Gastroesophageal sphincter (tissue), 4 donors: ENCODE results near the gene PGAP3. TPM values are rescaled to one million over a fixed set of nuclear protein-coding genes. Genes with fewer than 3 reads are reported as not detected.

Experiments used
- ATAC-seq: fragments of 150-250 bp; one replicate; pipeline ENCODE4 v1.9.1; 2016; ENCODE audit warnings: mild to moderate bottlenecking, moderate library complexity
- H3K27ac ChIP-seq, 4 donors: fragments of 200-600 bp; sonication (generic) in 3 of 4; 1 replicate in 3 of 4; 2 replicates in 1 of 4; pipeline ENCODE4 v1.5.1; 2016 to 2019
- H3K27me3 ChIP-seq: fragments of 200-600 bp; sonication (generic); one replicate; pipeline ENCODE4 v1.5.1; 2019
- H3K36me3 ChIP-seq, 2 donors: fragments of 200-600 bp; sonication (generic); one replicate each; pipeline ENCODE4 v1.5.1; 2019; ENCODE audit warnings: control low read depth in 1 of 2
- H3K4me1 ChIP-seq, 3 donors: fragments of 200-600 bp; sonication (generic); 1 replicate in 2 of 3; 2 replicates in 1 of 3; pipeline ENCODE4 v1.5.1; 2016 to 2019; ENCODE audit warnings: control low read depth in 2 of 3
- H3K4me3 ChIP-seq, 2 donors: fragments of 200-600 bp; sonication (generic); one replicate each; pipeline ENCODE4 v1.5.1; 2019; ENCODE audit warnings: mild to moderate bottlenecking in 1 of 2, moderate library complexity in 1 of 2
- H3K9me3 ChIP-seq, 3 donors: fragments of 200-600 bp; sonication (generic); one replicate each; pipeline ENCODE4 v1.5.1; 2017 to 2019; ENCODE audit warnings: control low read depth in 2 of 3
- EP300 ChIP-seq: sonication (generic); formaldehyde crosslinking; IDR thresholded peaks from one replicate; pipeline ENCODE4 v1.6.1; 2017; ENCODE audit warnings: antibody characterized with exemption, mild to moderate bottlenecking
- POLR2A ChIP-seq, 2 donors: fragments of 450-650 bp; IDR thresholded peaks; one replicate each; pipeline ENCODE4 v1.6.1; 2017; ENCODE audit warnings: antibody characterized with exemption in 2 of 2, mild to moderate bottlenecking in 2 of 2, moderate library complexity in 1 of 2
- POLR2AphosphoS5 ChIP-seq: sonication (generic); formaldehyde crosslinking; IDR thresholded peaks from one replicate; pipeline ENCODE4 v1.6.1; 2017; ENCODE audit warnings: antibody characterized with exemption
- WGBS, 2 donors: methylation state at CpG; one replicate each; pipeline ENCODE4 v1.1.5; 2018; ENCODE audit warnings: low coverage in 1 of 2; 5-methylcytosine and 5-hydroxymethylcytosine counted together
- total RNA-seq, 4 donors: library from RNA; depleted of rRNA; stranded (reverse); fragments of >200 nt; gene quantifications; one replicate each; pipeline ENCODE4 v1.1.0, GENCODE V29; 2016
- TF ChIP-seq, protein P1 (sequence below), 4 experiments: fragments of 200-600 bp in 2 of 4; fragments of 450-650 bp in 2 of 4; sonication (generic) in 1 of 4; IDR thresholded peaks; one replicate each; pipeline ENCODE4 v1.5.1; 2017 to 2019; ENCODE audit warnings: antibody characterized with exemption in 4 of 4, mild to moderate bottlenecking in 2 of 4, moderate library complexity in 2 of 4

PGAP3 gene
- total RNA-seq, 4 donors from 2014 or later = 9.9 to 13.6 (median 11.1) TPM

DNA sequence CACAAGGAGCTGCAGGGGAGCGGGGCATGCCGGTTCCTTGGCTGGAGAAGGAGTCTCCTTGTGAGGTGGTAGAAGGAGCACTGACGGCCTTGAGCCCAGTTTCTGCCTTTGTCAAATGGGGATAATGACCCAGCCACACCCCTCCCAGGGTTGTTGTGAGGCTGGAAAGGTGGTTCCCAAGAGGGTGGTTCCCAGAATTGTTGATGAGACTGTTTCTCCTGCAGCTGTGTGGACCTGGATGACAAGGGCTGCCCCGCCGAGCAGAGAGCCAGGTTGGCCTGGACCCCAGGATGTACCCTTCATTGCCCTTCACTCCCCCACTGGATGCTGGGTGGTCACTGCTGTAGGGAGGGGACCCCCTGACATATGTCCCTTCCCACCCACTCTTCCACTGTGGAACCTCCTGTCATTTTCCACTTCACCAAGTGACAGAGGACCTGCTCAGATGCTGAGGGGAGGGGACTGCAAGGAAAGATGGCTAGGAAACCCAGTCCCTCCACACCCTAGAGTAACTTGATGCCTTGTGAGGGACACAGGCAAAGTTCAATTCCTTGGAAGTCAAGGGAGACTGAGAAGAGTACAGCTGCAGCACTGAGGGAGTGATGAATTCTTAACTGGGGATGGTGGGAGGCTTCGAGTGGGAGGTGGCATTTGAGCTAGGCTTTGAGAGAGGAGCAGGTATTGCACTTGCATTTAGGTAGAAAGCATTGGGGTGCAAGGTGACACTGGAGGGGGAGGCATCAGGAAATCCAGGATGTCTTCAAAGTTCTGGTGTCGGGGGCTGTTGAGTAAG is 31.9 kb upstream of the PGAP3 start:
- no peak for ATAC-seq
- WGBS, 2 donors = 80 to 84% methylated on average over 2 of the region's 7 CpGs
- no peaks in the 10 kb centered on the region for H3K27me3 ChIP-seq
- peaks cover 0 to 94% of the 10 kb centered on the region in 2 donors for H3K36me3 ChIP-seq
- TF ChIP-seq POLR2AphosphoS5 = no peak
- TF ChIP-seq, protein P1, sequence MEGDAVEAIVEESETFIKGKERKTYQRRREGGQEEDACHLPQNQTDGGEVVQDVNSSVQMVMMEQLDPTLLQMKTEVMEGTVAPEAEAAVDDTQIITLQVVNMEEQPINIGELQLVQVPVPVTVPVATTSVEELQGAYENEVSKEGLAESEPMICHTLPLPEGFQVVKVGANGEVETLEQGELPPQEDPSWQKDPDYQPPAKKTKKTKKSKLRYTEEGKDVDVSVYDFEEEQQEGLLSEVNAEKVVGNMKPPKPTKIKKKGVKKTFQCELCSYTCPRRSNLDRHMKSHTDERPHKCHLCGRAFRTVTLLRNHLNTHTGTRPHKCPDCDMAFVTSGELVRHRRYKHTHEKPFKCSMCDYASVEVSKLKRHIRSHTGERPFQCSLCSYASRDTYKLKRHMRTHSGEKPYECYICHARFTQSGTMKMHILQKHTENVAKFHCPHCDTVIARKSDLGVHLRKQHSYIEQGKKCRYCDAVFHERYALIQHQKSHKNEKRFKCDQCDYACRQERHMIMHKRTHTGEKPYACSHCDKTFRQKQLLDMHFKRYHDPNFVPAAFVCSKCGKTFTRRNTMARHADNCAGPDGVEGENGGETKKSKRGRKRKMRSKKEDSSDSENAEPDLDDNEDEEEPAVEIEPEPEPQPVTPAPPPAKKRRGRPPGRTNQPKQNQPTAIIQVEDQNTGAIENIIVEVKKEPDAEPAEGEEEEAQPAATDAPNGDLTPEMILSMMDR (IDR thresholded peaks at IDR 0.05) = no peak
- TF ChIP-seq EP300 = no peak
- TF ChIP-seq POLR2A (IDR thresholded peaks at IDR 0.05) = no peak
- H3K9me3 ChIP-seq = no peaks in the 10 kb centered on the region
- no peaks in the 10 kb centered on the region for H3K4me1 ChIP-seq
- no peak overlapping the region for H3K4me3 ChIP-seq
- no peak overlapping the region for H3K27ac ChIP-seq

DNA sequence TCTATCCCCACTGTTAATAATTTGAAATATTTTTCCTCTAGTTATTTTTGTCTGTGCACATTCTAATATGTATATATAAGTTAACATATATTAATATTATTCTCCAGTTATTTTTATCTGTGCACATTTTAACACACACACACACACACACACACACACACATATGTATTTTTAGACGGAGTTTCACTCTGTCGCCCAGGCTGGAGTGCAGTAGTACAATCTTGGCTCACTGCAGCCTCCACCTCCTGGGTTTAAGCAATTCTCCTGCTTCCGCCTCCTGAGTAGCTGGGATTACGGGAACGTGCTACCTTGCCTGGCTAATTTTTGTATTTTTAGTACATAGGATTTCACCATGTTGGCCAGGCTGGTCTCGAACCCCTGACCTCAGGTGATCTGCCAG is 29.8 kb upstream of the PGAP3 start:
- ATAC-seq = no peak
- H3K27me3 ChIP-seq = no peaks in the 10 kb centered on the region
- no peak overlapping the region for H3K4me3 ChIP-seq
- H3K36me3 ChIP-seq = peaks cover 0 to 97% of the 10 kb centered on the region in 2 donors
- WGBS, 2 donors = 70 to 78% methylated on average over 6 of the region's 6 CpGs
- H3K27ac ChIP-seq = no peak overlapping the region
- H3K4me1 ChIP-seq = no peaks in the 10 kb centered on the region
- H3K9me3 ChIP-seq = no peaks in the 10 kb centered on the region
- no peak for TF ChIP-seq POLR2AphosphoS5
- no peak for TF ChIP-seq EP300
- no peak for TF ChIP-seq POLR2A (IDR thresholded peaks at IDR 0.05)
- TF ChIP-seq, protein P1 (IDR thresholded peaks at IDR 0.05) = no peak

DNA sequence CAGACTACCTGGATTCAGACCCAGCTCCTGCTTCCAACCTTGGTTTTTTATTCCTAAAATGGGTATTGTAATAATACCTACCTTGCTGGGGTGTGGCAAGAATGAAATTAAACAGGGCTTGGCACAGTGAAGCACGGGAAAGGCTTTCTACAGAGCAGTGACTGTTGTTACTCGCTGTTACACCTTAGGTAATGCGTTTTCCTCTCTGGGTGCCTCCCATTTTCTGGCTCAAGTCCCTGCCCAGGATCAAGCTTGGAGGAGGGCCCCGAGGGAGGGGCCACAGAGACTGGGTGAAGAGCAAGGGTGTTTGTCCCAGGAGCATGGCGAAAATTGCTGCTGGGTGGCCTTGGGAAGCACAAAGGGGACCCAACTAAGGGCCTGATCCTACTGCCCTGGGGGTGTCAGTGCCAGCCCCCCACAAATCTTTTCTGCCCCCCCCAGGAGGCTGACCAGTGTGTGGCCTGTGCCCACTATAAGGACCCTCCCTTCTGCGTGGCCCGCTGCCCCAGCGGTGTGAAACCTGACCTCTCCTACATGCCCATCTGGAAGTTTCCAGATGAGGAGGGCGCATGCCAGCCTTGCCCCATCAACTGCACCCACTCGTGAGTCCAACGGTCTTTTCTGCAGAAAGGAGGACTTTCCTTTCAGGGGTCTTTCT is 29.2 kb upstream of the PGAP3 start:
- Histone ChIP-seq H3K4me3 (no peak overlapping the region), H3K27me3 (no peaks in the 10 kb centered on the region), H3K9me3 (no peaks in the 10 kb centered on the region), H3K36me3 (peaks cover 0 to 99% of the 10 kb centered on the region in 2 donors), H3K27ac (no peak overlapping the region), H3K4me1 (no peaks in the 10 kb centered on the region)
- WGBS, 2 donors = 68 to 77% methylated on average over 3 to 5 of the region's 11 CpGs
- ATAC-seq = no peak
- TF ChIP-seq POLR2A (IDR thresholded peaks at IDR 0.05) (no peak), EP300 (no peak), POLR2AphosphoS5 (no peak)
- TF ChIP-seq, protein P1 (IDR thresholded peaks at IDR 0.05) = no peak

DNA sequence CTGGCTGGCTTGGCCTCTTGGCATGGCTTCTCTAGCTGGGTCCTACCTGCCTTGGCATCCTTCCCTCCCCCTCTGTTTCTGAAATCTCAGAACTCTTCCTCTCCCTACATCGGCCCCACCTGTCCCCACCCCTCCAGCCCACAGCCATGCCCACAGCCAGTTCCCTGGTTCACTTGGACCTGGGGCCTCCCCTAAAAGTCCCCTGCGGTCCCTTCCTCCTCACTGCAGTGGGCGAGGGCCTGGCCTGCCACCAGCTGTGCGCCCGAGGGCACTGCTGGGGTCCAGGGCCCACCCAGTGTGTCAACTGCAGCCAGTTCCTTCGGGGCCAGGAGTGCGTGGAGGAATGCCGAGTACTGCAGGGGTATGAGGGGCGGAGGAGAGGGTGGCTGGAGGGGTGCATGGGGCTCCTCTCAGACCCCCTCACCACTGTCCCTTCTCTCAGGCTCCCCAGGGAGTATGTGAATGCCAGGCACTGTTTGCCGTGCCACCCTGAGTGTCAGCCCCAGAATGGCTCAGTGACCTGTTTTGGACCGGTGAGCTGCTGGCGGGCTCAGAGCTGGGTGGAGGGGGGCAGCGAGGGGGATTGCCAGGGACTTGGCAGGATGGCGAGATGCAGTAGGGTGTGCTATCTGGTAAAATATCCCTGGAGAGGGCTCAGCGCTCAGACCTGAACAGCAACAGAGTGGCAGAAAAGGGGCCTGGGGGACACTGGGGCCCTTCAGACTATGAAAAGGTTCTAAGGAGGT is 28.4 kb upstream of the PGAP3 start:
- H3K27ac ChIP-seq = no peak overlapping the region
- 100% methylated on average over 1 of the region's 15 CpGs; no CpG with 5 or more reads in 1 of the 2 donors for WGBS, 2 donors
- H3K4me1 ChIP-seq = no peaks in the 10 kb centered on the region
- peaks cover 0 to 99% of the 10 kb centered on the region in 2 donors for H3K36me3 ChIP-seq
- no peak for ATAC-seq
- no peaks in the 10 kb centered on the region for H3K27me3 ChIP-seq
- TF ChIP-seq POLR2AphosphoS5 = no peak
- no peak for TF ChIP-seq POLR2A (IDR thresholded peaks at IDR 0.05)
- TF ChIP-seq, protein P1 (IDR thresholded peaks at IDR 0.05) = no peak
- no peak for TF ChIP-seq EP300
- no peaks in the 10 kb centered on the region for H3K9me3 ChIP-seq
- no peak overlapping the region for H3K4me3 ChIP-seq
